GM21423 (cell line): ENCODE data around the gene KDM3A.

Experiments used
- ATAC-seq: cut with Tn5 transposase; IDR thresholded peaks from one replicate; pipeline ENCODE4 v1.9.1; 2021; ENCODE audit warnings: mild to moderate bottlenecking, moderate library complexity; ENCODE audit not compliant: unreplicated experiment

The KDM3A gene

DNA sequence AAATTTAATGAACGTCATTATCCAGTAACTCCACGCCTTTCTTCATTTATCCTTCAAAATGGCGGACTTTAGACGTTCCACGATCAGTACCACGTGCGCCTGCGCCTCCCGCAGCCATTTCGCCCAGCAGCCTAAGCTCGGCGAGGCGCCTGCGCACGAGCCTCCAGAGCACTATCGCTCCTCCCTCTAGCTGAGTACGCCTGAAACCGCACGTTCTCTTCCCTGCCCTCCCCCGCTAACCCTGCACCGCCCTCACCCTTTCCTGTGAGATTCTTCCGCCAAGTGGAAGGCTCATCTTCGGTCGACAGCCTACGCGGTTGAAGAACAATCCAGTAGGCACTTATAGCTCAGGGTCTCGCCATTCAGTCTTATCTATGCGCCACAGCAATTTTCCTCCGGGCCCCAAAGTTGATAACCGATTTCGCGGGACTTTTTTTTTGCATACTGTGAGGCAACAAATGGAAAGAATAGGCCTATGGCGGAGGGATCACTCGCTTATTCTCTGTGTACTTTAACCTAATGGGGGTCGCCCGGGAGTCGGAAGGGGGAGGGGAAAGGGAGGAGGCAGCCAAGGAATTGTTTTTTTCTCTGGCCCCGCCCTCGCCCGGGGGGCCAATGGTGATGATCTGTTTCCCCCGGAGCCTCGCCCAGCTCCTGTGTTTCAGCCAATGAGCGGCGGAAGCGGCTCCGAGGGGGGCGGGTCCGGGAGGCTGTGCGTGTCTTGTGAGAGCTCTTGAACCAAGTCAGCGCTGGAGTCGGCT is at the start of gene KDM3A:
TSS of gene KDM3A (plus strand) at position 741 of the 761 bp plus-strand sequence. CDS start 677 bp downstream, outside the sequence.
- ATAC-seq, result peak; percentile 81

DNA sequence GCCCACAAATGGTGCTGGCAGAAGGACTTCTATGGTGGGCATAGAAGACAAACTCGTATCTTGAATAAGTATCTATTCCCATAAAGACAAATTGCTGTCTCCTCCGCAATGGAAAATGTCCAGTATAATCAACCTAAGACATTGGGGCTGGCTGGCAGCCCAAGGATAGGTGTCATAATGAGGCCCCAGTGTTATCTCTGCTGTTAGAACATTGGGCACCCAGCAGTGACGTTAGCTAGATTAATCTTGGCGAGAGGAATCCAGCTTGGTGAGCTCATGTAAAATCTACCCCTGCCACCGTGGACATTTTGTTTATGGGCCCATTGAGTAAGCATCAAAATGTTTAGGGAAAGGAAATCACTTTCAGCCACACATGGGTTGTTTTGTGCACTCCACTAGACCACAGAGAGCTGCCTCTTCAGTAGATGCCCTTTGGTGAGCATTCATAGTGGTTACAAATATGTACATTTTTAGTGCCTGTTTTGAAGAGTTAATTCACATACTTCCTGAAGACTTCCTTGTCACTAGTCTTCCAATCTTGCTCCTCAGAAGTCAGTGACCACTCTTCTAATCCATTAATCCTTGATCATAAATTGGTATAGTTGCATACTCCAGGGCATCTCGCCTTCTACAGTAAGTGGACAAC is 48.2 kb upstream of the KDM3A start:
- no peak for ATAC-seq

- ATAC-seq, result no peak
Measured at GRCh38 chr2:86393521-86394491, 47.4 kb upstream of the KDM3A start.

- ATAC-seq, result no peak
Measured at GRCh38 chr2:86396291-86396785, 44.8 kb upstream of the KDM3A start.

DNA sequence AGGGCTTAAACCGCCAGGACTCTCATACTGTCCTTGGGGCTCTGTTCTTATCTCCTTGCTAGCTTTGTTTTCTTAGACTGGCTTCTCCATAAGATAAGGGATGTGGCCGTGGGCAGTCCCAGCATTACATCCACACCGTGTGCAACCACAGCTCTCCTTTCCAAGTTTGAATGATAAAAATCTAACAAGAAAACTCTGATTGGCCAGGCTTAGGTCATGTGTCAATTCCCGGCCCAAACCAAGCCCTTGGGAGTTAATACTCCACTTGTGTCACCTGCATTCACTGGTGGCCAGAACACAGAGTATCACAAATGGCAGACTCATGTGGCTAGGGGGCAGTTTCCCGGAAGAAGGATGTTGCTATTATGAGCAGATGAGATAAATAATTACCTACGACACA is 43.2 kb upstream of the KDM3A start:
- ATAC-seq, result no peak

DNA sequence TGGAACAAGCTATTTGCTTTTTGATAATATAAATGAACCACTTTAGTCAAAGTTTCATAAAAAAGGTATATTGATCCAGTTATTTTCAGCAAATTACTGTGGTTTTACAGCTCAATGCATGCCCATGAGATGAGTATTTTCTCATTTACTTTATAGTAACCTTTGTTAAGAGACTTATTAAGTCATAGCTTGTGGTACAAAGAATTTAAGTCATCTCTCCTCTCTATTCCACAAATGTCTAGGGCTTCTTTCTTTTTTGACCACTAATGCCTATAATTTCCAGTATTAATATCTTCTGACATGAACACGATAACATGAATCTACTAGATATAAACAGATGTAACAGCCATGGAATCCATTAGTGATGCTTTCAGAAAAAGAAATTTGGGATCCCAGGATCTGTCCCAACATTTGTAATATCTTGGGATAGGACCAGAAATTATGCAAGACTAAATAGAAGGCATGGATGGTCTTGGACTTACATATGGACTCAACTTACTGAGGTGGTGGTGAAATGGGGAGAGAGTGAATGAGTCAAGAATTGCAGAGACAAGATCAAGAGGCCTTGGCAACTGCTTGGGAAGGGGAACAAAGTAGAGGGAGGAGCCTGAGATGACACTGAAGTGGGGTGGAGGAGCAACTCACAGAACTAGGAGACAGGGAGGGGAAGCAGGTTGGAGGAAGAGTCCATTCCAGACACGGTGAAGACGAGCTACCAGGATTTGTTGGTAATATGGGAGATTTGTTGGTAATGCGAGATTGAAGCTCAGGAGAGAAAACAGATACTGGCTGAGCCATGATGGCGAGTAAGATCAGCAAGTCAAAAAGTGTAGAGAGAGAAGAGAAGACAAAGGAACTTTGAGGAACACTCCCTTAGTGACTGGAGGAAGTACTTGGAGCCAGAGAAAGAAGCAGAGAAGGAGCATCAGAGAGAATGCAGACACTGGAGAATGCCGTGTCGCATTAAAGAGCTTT is 42.4 kb upstream of the KDM3A start:
- no peak for ATAC-seq

DNA sequence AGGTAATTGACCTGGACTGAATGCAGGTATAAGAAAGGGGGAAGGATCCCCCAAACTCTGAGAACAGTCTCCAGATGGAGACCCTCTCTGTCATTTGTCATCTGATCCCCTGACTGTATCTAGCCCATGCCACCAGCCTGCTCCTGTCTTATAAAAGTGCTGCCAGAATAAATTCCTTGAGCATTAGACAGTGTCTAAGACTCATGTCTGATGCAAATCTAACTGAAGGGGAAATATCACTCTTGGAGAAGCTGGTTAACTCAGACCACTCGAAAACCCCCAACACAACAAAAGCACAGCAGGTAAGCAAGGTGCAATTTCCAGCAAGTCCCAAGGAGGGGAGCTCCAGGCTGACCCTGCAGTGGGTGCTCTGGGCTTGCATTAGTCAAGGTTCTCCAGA is 40.9 kb upstream of the KDM3A start:
- ATAC-seq, result no peak

GRCh38 chr2:86410581-86410980 is 30.6 kb upstream of the KDM3A start:
- no peak for ATAC-seq

DNA sequence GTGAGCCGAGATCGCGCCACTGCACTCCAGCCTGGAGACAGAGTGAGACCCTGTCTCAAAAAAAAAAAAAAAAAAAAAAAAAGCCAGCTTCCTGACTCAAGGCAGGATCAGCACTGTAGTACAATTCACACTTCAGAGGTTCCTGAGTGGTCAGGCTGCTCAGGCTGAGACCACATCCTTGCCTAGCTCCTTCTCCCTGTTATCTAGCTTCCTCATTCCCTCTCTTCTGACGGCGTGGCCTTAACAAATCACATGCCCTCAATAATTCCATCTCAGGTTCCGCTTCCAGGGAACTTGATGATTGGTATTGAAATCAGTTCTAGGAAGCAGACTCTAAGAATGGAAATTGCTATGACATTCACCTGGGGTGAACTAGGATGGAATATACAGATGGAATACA is 29.8 kb upstream of the KDM3A start:
- no peak for ATAC-seq

- ATAC-seq, result no peak
Measured at GRCh38 chr2:86412007-86412406, 29.2 kb upstream of the KDM3A start.

DNA sequence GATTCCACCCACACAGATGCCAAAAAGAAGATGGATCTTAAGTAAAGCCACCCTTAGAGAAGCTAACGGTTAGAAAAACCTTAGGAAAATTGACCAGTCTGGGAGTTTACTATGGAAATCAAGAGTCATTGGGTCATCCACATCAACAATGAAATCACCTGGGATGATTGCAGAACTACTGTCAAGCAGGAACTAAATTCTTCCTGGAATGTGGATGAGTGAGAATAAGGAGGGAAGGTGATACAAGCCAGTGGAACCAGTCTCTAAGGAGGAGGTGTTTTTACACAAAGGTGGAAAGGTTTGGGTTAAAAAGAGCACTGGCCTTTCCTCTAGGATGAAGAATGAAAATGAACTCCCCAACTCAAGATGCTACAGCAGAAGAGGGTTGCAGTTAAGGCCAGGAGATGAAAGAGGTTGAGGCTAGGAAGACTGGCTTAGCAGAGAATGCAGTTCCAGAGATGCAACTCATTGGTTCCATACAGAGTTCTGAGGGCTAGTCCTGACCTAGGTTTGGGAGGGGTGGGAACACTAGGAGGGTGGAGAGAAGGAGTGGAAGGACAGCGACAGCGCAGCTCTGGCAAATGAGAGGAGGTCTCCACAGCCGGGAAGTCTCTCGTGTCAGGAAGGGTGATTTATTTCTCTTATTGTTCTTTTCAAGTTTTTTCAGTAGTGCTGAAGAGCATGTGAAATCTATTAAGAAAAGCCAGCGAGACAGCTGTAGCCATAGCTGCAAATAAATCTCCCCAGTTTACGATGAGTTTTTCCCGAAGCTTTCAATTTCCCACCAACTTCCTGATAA is 27.7 kb upstream of the KDM3A start:
- no peak for ATAC-seq

DNA sequence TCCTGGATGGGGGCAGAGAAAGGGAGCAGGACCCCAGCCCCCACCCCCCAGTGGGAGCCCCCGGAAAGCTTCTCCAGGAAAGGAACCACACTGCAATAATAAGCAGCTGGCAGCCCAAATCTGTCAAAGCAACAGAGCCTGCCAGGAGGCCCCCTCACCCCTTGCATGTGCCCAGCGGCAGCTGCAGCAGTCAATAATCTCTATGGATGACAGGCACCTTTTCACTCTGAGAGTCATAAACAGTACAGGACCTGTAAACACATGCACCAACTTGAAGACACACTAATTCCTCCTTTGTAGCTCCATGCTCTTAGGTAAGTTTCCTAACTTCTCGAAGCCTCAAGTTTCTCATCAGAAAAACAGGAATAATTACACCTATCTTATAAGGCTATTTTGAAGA is 26.2 kb upstream of the KDM3A start:
- no peak for ATAC-seq

GRCh38 chr2:86416146-86416545 is 25.0 kb upstream of the KDM3A start:
- ATAC-seq, result no peak

DNA sequence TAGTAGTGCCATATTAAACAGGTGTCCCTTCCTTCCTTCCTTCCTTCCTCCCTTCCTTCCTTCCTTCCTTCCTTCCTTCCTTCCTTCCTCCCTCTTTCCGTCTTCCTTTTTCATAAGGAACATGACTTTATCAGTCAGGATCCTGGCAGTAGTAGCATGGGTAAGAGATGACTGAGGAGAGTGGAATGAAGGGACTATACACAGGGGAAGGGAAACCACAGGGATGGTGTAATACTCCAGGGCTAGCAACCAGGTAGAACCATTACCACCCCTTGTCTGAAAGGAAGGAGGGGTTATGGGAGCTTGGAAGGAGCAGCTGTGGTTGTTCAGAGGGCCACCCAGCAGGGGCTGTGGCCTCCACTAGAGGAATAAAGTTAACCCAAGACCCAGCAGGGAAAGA is 23.2 kb upstream of the KDM3A start:
- no peak for ATAC-seq

GRCh38 chr2:86420913-86421312 is 20.3 kb upstream of the KDM3A start:
- ATAC-seq, result no peak

DNA sequence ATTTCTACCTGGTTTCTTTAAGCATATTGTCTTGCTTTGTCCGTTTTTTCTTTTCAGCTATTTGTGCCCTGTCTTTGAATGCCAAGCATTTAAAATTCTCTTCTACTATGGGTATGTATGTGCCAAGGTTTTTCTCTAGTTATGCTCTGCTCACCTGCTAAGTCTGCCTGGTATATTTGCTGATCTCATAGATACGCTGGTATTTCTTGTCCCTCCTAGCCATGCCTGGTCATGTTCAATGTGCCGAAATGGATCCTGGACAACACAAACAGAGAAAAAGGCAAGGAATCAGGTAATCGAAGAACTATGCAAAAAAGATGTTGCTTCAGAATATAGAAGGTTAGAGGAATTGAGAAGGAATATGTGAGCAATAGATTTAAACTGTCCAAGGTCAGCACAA is 14.9 kb upstream of the KDM3A start:
- no peak for ATAC-seq

- ATAC-seq, result no peak
Measured at GRCh38 chr2:86429335-86429734, 11.8 kb upstream of the KDM3A start.

DNA sequence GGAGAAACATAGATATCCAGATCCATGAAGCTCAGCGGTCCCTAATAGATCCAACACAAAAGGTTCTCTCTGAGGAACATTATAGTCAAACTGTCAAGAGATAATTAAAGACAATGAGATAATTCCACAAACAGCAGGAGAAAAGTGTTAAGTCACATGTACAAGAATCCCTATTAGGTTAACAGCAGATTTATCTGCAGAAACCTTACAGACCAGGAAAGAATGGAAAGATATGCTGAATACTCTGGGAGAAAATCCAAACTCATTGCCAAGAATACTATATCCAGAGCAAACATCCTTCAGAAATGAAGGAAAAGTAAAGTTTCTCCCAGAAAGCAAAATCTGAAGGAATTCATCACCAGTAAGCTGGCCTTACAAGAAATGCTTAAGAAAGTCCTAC is 10.8 kb upstream of the KDM3A start:
- ATAC-seq, result no peak

GRCh38 chr2:86433137-86433536 is 8.0 kb upstream of the KDM3A start:
- ATAC-seq, result no peak
